SIG-M5 treated with dmso at 0.1 percent for 504 hours (cell line): ENCODE results near the gene TNFRSF8.
"Not testable (repeated sequence)": the region's sequence is repeated elsewhere in the genome, so short reads cannot be mapped to it uniquely, and the experiment has no call there.

Experiments
- DNase-seq: peaks from one replicate; lab custom pipeline; 2025; ENCODE audit not compliant: unreplicated experiment; lab: John Stamatoyannopoulos, UW

Gene TNFRSF8

GRCh38 chr1:12038356-12039163 is 24.5 kb upstream of the TNFRSF8 start:
- no peak for DNase-seq

GRCh38 chr1:12039164-12039525 is 24.0 kb upstream of the TNFRSF8 start:
- no peak for DNase-seq

- DNase-seq, result not testable (repeated sequence)
Measured at GRCh38 chr1:12039824-12040456, 23.2 kb upstream of the TNFRSF8 start.

- DNase-seq, result no peak
Measured at GRCh38 chr1:12040457-12041051, 22.5 kb upstream of the TNFRSF8 start.

GRCh38 chr1:12044187-12044877 is 18.8 kb upstream of the TNFRSF8 start:
- not testable (repeated sequence) for DNase-seq

- no peak for DNase-seq
Measured at GRCh38 chr1:12046749-12047119, 16.4 kb upstream of the TNFRSF8 start.

- DNase-seq, result no peak
Measured at GRCh38 chr1:12047120-12047876, 15.8 kb upstream of the TNFRSF8 start.

GRCh38 chr1:12048372-12048771 is 14.7 kb upstream of the TNFRSF8 start:
- no peak for DNase-seq

GRCh38 chr1:12049616-12050015 is 13.5 kb upstream of the TNFRSF8 start:
- peak; percentile 45 for DNase-seq

- no peak for DNase-seq
Measured at GRCh38 chr1:12051361-12051760, 11.7 kb upstream of the TNFRSF8 start.

- peak; percentile 61 for DNase-seq
Measured at GRCh38 chr1:12052008-12052573, 11.0 kb upstream of the TNFRSF8 start.

- no peak for DNase-seq
Measured at GRCh38 chr1:12052997-12053686, 10.0 kb upstream of the TNFRSF8 start.

GRCh38 chr1:12053752-12054548 is 9.2 kb upstream of the TNFRSF8 start:
- DNase-seq, result no peak

- DNase-seq, result no peak
Measured at GRCh38 chr1:12055259-12055658, 7.8 kb upstream of the TNFRSF8 start.

GRCh38 chr1:12056331-12056841 is 6.7 kb upstream of the TNFRSF8 start:
- no peak for DNase-seq

GRCh38 chr1:12057382-12057781 is 5.7 kb upstream of the TNFRSF8 start:
- DNase-seq, result no peak

GRCh38 chr1:12057940-12058687 is 5.0 kb upstream of the TNFRSF8 start:
- no peak for DNase-seq

GRCh38 chr1:12059226-12059625 is 3.9 kb upstream of the TNFRSF8 start:
- no peak for DNase-seq
